NCI-H446 treated with DMSO at 0.1 percent for 48 hours (cell line): ENCODE results near the gene MTOR.

ENCODE experiments used
- DNase-seq: peaks from one replicate; lab custom pipeline; 2025; lab: John Stamatoyannopoulos, UW

Gene MTOR

DNA sequence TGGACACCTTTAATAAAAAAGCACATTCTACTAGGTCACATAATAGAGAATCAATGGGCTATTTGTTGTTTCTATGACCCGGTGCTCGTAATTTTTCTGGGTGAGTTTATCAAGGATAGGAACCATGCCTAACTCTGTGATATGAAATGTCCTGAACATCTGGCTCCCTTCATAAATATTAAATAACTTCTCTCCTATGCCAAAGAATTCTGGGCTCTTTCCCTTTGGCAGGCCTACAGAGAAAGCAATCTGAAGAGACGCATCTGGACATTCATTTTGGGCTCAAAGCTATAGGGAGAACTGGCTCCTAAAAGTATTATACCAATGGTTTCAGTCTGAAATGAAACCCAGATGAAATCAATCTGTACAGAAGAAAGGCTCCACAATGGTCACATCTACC, 112.0 kb downstream of the MTOR start:
- no peak for DNase-seq

DNA sequence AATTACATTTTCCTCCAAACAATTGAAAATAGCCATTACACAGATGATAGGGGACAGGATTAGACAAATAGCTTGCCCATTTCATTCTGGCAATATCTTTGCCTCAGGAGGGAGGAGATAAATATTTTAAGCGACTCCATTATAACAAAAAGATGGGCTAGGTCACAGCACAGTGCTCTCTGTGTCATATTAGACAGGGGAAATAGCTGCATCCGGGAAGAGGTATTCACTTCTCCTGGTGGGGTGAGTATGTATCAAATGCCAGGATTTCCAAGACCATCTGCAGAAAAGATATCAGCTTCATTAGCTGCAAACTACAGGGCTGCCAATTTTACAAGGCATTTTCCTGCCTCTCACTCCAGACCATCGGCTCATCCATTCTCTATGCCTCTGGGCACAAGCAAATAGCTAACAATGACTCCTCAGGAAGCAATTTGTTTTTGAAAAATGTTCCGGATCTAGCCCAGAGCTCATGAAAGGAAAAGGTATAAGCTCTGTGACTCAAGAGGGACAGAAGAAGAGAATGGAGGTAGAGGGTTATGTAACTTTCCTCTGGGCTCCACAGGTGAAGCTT, 115.1 kb downstream of the MTOR start:
- no peak for DNase-seq

DNA sequence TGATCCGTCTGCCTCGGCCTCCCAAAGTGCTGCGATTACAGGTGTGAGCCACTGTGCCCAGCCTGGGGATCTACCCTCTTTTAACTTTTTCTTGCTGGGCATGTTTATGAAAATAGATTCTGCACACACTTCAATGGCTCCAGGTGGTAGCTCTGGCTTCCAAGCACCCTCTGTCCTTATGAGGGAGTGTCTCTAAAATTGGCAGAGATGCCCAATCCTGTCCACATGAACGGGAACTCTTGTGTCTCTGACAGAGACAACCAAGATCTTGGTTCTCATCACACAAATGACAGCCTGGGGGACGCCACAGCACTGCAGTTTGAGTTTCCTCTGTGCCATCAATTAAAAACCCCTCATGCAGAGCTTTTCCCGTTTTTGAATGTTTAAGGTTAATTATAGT, 116.6 kb downstream of the MTOR start:
- DNase-seq, result no peak

DNA sequence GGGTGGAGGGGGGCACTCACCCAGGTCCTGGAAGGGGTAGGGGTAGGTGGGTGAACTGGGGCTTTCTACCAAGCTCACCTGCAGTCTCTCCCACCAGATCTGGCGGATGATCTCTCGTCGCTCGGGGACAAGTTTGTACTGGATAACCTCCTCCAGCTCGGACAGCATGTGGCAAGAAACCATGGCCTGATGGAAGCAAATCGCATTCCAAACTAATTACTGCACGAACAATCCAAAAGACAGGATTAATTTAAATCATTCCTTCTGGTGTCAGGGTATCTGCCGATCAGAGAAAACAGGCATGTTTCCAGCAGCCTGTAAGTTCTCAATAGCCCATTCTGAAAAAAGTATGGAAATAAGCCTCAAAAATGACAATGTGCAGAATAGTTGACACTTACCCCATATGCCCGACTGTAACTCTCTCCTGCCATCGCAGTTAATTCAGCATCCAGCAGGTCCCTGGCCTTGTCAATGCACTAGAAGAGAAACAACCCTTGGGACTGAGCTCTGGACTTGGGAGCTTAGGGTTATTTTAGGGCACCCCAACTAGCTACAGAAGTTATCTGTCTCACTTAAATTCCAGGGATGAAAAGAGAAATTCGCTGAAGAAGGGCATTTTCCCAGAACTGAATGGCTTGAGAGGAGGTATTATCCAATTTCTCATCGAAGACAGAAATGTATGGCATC, 117.6 kb downstream of the MTOR start:
- no peak for DNase-seq

DNA sequence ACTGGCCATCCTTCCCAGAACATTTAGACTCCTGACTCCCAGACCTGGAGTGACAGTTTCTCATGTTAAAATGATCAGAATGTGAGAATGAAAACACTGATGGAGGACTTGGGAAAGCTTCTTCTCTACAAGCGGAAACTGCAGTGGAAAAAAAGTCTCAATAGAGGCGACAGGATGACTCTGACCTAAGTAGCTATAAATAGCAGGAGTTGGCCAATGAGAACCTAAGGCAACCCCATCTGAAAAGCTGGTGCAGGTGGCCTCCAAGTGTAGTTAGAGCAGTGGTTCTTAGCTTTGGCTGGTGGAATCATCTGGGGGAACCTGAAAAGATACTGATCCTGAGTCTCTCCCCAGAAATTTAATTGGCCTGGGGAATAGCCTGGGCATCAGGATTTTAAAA, 118.4 kb downstream of the MTOR start:
- no peak for DNase-seq

DNA sequence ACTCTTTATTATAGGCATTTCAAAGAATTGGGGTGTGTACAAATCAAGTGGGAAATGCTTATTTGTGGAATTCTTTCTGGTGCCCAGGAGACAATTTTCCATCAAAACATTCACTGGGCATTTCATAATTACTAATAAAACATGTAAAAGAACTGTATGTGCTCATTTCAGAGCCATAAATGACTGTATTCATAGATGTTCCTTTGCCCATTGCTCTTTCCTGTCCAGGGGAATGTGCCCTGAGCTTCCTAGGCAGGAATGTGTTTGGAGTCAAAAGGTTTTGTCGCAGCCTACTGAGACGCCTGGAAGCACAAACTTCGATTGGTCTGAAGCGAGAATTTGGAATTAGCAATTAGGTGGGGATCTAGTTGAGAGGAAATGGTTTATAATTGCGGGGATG, 119.0 kb downstream of the MTOR start:
- DNase-seq, result no peak

DNA sequence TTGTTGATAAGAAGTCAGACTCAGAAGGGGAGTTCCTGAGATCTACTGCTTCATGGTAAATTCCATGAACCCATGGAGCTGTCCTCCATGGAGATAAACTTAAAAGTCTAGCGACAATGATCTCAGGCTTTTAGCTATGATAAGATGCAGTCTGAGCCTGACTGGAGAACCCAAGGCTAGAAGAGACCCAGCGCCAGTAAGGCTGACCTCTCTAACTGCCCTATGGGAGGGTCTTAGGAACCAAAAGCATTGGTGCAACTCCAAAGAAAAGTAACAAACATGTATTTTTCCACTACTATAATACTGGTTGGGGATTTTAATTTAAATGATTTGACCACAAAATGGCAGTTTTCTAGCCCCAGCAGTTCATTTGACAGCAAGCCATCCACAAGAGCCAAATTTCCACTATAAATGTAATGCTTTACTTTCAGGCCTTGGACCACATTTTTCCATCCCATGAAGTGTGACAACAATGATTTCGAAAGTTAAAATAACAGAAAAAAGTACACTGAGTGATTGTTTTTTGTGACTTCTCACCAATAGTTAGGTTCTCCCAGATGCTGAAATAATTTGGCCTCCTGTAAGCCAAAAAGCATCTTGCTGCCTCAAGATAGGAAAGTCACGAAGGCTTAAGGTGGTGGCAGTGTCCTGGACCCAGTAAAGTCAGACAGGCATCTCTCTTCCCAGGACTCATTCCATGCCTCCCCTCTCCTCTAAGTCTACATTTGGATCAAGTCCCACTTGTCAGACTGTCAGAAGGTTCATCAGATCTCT, 119.5 kb downstream of the MTOR start:
- DNase-seq, result no peak

DNA sequence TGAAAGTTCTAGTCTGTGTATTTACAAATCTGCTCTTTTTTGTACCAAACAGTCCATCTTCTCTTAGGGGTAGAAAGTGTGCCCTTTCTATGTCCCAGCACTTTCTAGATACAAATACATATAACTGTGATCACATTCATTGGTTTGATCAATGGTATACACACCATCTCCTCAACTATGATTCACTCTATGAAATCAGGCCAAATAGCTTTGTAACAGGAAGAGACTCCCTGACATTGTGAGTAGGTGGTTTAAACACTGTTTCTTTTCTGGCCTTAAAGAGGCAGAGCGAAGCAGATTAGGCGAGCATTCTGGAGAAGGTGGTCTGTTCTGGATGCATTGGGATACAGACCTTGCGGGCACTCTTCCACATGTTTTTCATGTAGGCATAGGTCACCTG, 123.4 kb downstream of the MTOR start:
- DNase-seq, result no peak

DNA sequence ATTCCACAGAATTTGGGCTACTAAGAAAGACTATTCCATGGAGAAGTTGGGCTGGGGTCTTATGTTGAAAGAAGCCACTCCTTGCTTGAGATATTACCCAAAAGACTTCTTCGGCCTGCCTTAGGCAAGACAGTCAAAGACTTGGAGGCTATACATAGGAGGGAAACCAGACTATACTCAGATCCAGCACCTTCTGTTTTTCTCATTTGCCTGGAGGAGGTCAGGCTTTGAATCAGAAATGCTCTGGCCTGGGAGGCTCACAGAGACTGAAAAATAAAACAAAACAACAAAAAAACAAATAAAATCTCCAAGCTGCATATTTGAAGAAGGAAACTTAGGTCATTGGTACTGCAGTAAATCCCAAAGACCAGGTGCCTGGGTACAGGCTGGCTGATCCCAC, 124.3 kb downstream of the MTOR start:
- DNase-seq, result no peak

DNA sequence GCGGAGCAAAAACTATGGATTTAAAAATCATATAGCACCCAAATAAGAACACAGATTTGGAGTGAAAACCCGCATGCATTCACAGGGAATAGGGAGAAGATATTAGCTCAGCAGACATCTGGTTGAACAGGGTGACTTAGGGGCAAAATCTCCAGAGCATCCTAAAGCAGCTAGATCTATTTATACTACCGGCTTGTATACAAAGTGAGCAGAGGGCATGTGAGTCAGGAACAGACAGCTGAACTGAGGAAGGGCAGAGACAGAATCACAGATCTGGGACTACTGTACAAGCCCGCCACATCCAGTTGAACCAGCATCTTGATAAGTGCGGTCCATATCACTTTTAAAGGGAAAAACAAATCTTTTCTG, 127.5 kb downstream of the MTOR start:
- DNase-seq, result no peak

DNA sequence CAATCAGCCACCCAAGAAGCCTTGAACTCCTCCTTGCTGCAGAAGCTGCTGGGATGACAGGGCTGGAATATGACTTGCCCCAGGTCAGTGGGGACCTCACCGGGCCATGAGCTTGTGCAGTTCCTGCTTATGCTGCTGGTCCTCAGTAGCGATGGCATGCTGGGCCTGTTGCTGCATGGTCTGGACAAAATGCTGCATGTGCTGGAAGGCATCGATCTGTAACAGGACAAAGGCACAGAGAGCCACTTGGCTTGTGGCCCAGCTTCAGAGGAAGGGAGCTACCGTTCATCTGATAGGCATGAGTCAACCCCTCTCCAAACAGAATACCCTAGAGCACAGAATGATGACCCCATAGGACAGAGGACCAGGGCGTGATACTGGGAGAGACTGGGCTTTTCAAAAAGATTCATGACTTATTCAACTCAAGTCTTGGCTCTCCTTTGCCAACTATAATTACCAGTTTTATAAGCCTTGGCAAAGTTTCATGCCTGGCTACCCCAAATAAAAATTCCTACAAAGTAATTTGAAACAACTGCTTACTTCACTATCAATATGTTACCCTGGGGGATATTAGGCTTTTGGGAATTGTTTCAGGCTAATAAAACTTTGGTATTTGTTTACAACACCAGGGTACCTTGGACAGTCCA, 128.0 kb downstream of the MTOR start:
- DNase-seq, result peak; percentile 31

DNA sequence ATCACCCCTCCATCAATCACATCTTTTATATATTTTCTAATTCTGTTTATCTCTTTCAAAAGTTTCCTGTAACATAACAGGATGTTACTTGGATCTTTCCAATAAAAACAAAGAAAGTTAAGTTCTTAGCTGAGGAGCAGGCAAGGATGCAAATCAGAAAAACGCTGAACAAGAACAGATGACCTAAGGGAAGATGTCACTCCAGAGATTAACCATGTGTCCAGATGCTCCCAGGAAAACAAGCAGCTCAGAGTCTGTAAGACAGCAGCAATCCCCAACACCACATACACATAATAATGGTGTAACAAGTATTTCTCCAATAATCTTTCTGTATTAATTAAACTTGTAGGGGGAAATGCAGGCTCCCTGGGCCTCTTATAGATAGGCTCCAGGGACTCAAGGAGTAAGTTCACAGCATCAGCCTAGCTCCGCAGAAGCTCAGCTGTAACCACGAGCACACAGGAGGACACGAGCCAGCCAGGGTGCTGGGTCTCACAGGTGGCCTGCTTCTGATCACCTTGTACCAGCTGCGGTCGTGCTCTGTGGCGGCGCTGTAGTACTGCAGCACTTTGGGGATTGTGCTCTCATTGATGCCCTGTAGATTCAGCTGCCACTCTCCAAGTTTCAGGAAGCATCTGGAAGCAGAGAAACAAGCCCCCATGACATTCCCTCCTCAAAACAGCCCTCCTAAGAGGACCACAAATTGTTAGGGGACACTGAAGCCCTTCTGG, 129.6 kb downstream of the MTOR start:
- no peak for DNase-seq

DNA sequence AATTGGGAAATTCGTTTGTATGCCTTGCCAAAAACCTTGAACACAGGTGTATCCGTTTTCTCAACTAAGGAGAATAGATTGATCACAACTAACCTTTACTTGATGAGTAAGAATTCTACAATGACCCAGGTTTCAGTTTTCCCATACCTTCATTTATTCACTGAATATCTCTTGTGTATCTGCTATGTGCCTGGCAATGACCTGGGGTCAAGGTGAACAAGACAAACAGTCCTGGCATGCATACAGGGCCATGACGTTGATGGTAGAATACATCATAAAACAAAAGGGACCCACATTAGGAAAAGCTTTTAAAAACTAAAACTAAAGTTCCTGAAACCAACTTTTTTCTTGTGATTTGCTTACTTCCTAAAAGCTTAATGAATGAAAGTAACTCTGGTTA, 130.5 kb downstream of the MTOR start:
- no peak for DNase-seq

DNA sequence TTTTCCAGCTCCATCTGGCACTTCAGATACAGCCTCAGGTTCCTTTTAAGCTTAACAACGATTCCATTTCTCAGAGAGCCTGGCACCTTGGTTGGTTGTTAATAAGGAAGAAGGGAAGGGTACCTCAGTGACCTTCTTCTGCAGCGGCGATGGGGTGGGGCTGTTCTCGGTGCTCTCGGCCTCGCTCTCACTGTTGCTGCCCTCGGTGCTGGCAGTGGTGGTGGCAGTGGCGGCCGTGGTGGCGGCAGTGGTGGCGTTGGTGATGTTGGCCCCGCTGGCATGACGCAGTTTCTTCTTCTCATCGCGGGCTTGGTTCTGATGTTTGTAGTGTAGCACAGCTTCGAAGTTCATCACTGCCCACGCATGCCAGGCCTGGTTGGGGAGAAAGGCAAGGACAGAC, 131.9 kb downstream of the MTOR start:
- DNase-seq, result no peak

DNA sequence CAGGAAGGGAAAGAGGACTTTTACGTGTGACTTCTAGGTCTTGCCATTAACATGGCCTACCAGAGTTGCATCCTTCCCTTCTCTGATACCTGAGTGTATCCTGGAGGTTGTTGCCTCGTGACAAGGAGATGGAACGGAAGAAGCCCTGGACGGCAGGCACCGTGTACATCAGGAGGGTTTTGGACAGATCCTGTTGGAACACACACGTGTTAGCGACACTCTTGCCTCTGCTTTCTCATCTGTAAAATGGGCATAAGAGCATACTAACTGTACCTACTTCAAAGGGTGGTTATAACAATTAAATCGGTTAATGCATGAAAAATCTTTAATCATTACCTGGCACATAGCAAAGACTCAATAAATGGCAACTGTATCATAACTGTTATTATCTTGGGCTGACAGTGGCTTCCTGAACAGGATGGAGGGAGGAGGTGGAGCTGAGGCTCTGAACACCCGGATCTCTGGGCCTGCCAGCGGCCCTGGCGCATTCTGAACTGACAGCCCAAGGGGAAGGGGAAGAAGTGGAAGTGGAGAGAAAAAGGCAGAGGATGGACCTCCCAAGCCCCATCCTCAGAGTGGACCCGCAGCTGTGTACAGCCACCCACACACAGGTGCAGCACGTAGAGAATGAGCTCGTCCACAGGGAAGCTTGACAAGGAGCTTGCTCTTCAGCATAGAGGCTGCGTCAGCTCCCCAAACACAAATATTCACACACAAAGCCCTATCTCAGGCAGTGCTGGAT, 132.5 kb downstream of the MTOR start:
- no peak for DNase-seq

DNA sequence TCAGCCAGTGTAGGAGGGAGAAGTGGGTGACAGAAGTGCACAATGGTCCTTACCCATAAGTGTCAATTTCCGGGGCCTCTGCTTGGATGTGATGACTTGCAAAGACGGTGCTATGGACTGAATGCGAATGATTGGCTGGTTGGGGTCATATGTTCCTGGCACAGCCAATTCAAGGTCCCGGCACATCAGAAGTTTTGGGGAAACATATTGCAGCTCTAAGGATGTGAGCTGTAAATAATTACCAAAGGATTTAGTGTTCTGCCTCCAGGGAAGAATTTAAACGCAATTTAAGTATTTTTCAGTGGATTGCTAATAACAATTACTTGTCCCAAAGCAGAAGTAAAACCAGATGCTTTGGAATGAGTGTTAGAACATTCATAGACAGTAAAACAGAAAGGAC, 135.8 kb downstream of the MTOR start:
- no peak for DNase-seq

DNA sequence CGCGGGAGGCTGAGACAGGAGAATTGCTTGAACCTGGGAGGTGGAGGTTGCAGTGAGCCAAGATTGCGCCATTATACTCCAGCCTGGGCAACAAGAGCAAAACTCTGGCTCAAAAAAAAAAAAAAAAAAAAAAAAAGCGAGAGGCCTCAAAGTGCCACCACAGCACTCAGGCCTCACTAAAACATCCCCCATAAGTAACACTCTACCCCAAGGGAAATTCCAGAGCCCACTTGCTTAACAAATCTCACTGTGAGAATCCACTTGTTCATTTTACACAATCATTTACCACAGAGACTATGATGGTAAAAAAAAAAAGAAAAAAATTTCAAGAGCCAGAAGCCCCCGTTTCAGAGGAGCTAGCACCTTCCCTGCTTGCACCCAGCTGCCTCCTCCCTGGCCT, 136.4 kb downstream of the MTOR start:
- DNase-seq, result no peak

DNA sequence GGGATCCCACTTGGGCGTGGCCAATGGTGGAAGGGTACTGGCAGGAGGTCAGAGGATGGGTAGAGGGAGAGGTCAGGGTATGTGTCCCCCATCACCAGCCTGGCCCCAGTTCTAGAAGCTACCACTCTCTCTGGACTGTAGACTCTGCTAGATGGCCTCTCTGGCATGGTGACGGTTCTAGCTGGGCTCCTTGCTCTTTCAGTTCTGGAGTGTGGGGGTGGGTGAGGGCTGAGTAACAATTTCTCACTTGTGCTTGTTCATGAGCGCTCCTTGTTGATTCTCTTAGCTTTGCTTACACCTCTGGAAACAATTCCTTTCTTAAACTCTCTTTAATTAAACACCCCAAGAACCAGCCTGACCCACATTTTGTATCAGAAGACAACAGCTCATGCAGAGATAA, 137.4 kb downstream of the MTOR start:
- DNase-seq, result no peak

DNA sequence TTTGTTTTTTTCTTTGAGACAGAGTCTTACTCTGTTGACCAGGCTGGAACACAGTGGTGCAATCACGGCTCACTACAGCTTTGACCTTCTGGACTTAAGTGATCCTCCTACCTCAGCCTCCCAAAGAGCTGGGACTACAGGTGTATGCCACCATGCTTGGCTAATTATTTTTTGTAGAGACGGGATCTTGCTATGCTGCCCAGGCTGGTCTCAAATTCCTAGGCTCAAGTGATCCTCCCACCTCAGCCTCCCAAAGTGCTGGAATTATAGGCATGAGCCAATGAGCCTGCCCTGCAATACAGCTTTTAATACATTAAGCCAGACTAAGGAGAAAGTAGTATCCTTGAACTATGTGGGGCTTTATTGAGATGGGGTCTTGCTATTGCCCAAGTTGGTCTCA, 146.0 kb downstream of the MTOR start:
- no peak for DNase-seq

DNA sequence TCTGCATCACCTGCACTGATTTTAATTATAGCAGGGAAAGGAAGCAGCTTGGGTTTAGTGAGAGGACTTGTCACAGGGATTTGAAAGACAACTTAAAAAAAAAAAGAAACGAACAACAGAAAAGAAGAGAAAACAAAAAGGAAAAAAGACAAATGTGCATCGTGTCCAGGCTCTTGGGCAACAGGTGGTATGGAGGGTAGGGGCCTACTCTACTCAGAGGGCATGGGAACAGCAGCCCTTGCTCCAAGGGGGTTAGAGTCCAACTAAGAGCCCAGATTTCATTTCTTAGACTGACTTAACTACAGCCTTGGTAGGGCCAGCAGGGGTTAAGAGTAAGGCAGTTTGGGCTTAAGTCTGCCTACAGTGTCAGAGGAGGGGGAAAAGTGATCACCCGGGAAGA, 147.4 kb downstream of the MTOR start:
- DNase-seq, result no peak

DNA sequence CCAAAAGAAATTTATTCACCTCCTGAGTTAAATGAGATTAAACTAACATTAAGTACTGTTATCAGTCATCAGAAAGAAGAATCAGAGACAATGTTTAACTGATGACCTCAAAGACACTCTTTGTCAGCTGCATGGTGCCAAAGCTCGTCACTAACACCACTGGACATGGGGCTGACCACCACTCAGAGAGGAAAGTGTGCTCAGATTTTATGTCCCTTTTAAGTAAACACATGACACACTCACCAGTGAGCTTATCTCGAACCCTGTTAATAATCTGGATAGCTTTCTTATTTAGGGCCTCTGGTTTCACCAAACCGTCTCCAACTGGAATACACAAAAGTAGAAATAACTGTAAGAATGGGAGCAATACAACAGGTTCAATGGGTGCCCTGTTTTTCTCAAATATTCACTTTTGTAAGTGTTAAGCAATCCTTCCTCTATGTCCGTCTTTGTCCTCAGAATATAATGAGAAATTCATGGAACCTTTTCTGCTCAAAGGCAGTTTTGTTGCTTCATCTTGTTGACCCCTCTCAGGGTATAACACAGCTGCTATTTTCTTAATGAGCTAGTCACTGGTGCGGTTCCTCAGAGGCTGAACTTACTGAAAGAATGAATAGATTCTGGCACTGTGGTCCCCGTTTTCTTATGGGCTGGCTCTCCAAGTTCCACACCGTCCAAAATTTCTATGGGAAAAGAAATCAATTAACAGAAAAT, 153.1 kb downstream of the MTOR start:
- DNase-seq, result no peak
